Measurements from ENCODE around the gene CYP2R1. TPM values are rescaled to one million over a fixed set of nuclear protein-coding genes. Genes with fewer than 3 reads are reported as not detected.

The CYP2R1 gene
- polyA plus RNA-seq, 1 donor: 14.6 TPM

Other genes starting within 250 kb of the CYP2R1 start
- gene PDE3B, start 248.4 kb downstream of the CYP2R1 start, polyA plus RNA-seq: 9.9 TPM
- 2.0 TPM for gene CALCA, start 80.1 kb upstream of the CYP2R1 start, polyA plus RNA-seq
- gene CALCB, start 181.4 kb upstream of the CYP2R1 start, polyA plus RNA-seq: 4.3 TPM
- 7.2 TPM for gene INSC, start 222.7 kb upstream of the CYP2R1 start, polyA plus RNA-seq